Body of pancreas (tissue), 4 donors: Measurements from ENCODE around the gene RNLS. TPM values are rescaled to one million over a fixed set of nuclear protein-coding genes. Genes with fewer than 3 reads are reported as not detected.

ENCODE experiments used
- ATAC-seq: fragments of 150-250 bp; one replicate; pipeline ENCODE4 v1.9.1; 2016
- DNase-seq, 4 donors: peaks; one replicate each; pipeline ENCODE4 v3.0.0-alpha.2; 2019
- H3K27ac ChIP-seq, 4 donors: fragments of 200-600 bp; sonication (generic); 1 replicate in 3 of 4; 2 replicates in 1 of 4; pipeline versions ENCODE4 v1.5.1 to v1.6.1; 2016 to 2019; ENCODE audit warnings: mild to moderate bottlenecking in 1 of 4, mixed read lengths in 1 of 4, moderate library complexity in 1 of 4
- H3K27me3 ChIP-seq, 2 donors: fragments of 200-600 bp; sonication (generic); one replicate each; pipeline ENCODE4 v1.6.0; 2016; ENCODE audit warnings: mild to moderate bottlenecking in 1 of 2
- H3K36me3 ChIP-seq, 2 donors: fragments of 200-600 bp; sonication (generic); replicated peaks in 1 of 2; 2 replicates each; pipeline ENCODE4 v1.5.1; 2016; ENCODE audit warnings: low read depth in 2 of 2; ENCODE audit not compliant: insufficient read depth in 1 of 2
- H3K4me1 ChIP-seq: fragments of 200-600 bp; sonication (generic); one replicate; pipeline ENCODE4 v1.6.0; 2016
- H3K4me3 ChIP-seq, 2 donors: fragments of 200-600 bp; sonication (generic); 1 replicate in 1 of 2; 2 replicates in 1 of 2; pipeline ENCODE4 v1.5.1; 2016 to 2019
- H3K9me3 ChIP-seq, 3 donors: fragments of 200-600 bp; sonication (generic); 1 replicate in 2 of 3; 2 replicates in 1 of 3; pipeline ENCODE4 v1.5.1; 2016
- CTCF ChIP-seq, 7 experiments: fragments of 450-650 bp in 4 of 7; fragments of 200-600 bp in 3 of 7; sonication (generic) in 3 of 7; IDR thresholded peaks; one replicate each; pipeline ENCODE4 v1.5.1; 2016 to 2019; ENCODE audit warnings: antibody characterized with exemption in 7 of 7
- POLR2A ChIP-seq, 3 donors: fragments of 450-650 bp; IDR thresholded peaks; one replicate each; pipeline ENCODE4 v1.6.1; 2016; ENCODE audit warnings: antibody characterized with exemption in 3 of 3, mild to moderate bottlenecking in 2 of 3
- WGBS, 2 donors: methylation state at CpG; one replicate each; pipeline ENCODE4 v1.1.5; 2017; 5-methylcytosine and 5-hydroxymethylcytosine counted together
- intact Hi-C: fragments of 100-400 bp; cut with DNase I; formaldehyde crosslinking; loops from one replicate; pipeline ENCODE4 v1.15.1; 2023
- total RNA-seq, 2 donors: library from RNA; depleted of rRNA; stranded (reverse); fragments of >200 nt; gene quantifications; one replicate each; pipeline ENCODE4 v1.1.0, GENCODE V29; 2016

The RNLS gene
- total RNA-seq, 2 donors from 2014 or later: 7.9 to 26.5 TPM

GRCh38 chr10:88557658-88558057 lies 25.5 kb downstream of the RNLS start:
- Histone ChIP-seq H3K4me1 (peaks cover 9% of the 10 kb centered on the region), H3K4me3 (no peak overlapping the region), H3K27me3 (no peaks in the 10 kb centered on the region), H3K9me3 (no peaks in the 10 kb centered on the region), H3K36me3 (no peaks in the 10 kb centered on the region), H3K27ac (no peak overlapping the region)
- intact Hi-C loops: loop anchor here (10.0 kb wide), 1 partner anchor 703 kb away; no protein-coding TSS in a partner anchor
- ATAC-seq: no peak
- TF ChIP-seq CTCF (IDR thresholded peaks at IDR 0.05) (no peak), POLR2A (IDR thresholded peaks at IDR 0.05) (no peak)
- no peak for DNase-seq
- 86 to 93% methylated on average over 2 of the region's 2 CpGs for WGBS, 2 donors

GRCh38 chr10:88557256-88557655 lies 25.9 kb downstream of the RNLS start:
- no peak overlapping the region for H3K27ac ChIP-seq
- no peak overlapping the region for H3K4me3 ChIP-seq
- H3K4me1 ChIP-seq: peaks cover 9% of the 10 kb centered on the region
- intact Hi-C loops: loop anchor here (10.0 kb wide), 1 partner anchor 702 kb away; no protein-coding TSS in a partner anchor
- H3K27me3 ChIP-seq: no peaks in the 10 kb centered on the region
- no peak for ATAC-seq
- no peaks in the 10 kb centered on the region for H3K9me3 ChIP-seq
- no peak for TF ChIP-seq POLR2A (IDR thresholded peaks at IDR 0.05)
- DNase-seq: no peak
- no peaks in the 10 kb centered on the region for H3K36me3 ChIP-seq
- 83 to 94% methylated on average over 1 of the region's 1 CpG for WGBS, 2 donors

GRCh38 chr10:88555190-88555908 lies 27.8 kb downstream of the RNLS start:
- DNase-seq: no peak
- intact Hi-C loops: loop anchor here (10.0 kb wide), 1 partner anchor 701 kb away; no protein-coding TSS in a partner anchor

GRCh38 chr10:88553116-88553752 lies 29.9 kb downstream of the RNLS start:
- 49 to 52% methylated on average over 2 of the region's 2 CpGs for WGBS, 2 donors

More at GRCh38 chr10:88555190-88555908, 27.8 kb downstream of the RNLS start:
- Histone ChIP-seq H3K9me3 (no peaks in the 10 kb centered on the region), H3K4me1 (no peaks in the 10 kb centered on the region), H3K27me3 (no peaks in the 10 kb centered on the region), H3K36me3 (no peaks in the 10 kb centered on the region), H3K27ac (no peak overlapping the region), H3K4me3 (no peak overlapping the region)
- 82 to 83% methylated on average over 7 of the region's 7 CpGs for WGBS, 2 donors
- no peak for TF ChIP-seq CTCF (IDR thresholded peaks at IDR 0.05)
- TF ChIP-seq POLR2A (IDR thresholded peaks at IDR 0.05): no peak
- no peak for ATAC-seq

More at GRCh38 chr10:88553116-88553752, 29.9 kb downstream of the RNLS start:
- DNase-seq (peak; percentile 43 to 72 (median 50)), ATAC-seq (peak; percentile 90)
- TF ChIP-seq CTCF (IDR thresholded peaks at IDR 0.05): peak; percentile 49 to 83 (median 72)
- no peak for TF ChIP-seq POLR2A (IDR thresholded peaks at IDR 0.05)
- intact Hi-C loops: loop anchor here (10.0 kb wide), 1 partner anchor 698 kb away; no protein-coding TSS in a partner anchor
- no peaks in the 10 kb centered on the region for H3K36me3 ChIP-seq
- no peaks in the 10 kb centered on the region for H3K27me3 ChIP-seq
- no peak overlapping the region for H3K27ac ChIP-seq
- no peaks in the 10 kb centered on the region for H3K9me3 ChIP-seq
- H3K4me3 ChIP-seq: no peak overlapping the region
- H3K4me1 ChIP-seq: no peaks in the 10 kb centered on the region
